Measurements from ENCODE around the gene FZR1. TPM values are rescaled to one million over a fixed set of nuclear protein-coding genes. Genes with fewer than 3 reads are reported as not detected.

The FZR1 gene
- polyA plus RNA-seq (ENCODE audit: insufficient read length in 3 of 3), result 10 to 100 TPM; 40.2 to 48.1 (median 47.1) TPM

DNA sequence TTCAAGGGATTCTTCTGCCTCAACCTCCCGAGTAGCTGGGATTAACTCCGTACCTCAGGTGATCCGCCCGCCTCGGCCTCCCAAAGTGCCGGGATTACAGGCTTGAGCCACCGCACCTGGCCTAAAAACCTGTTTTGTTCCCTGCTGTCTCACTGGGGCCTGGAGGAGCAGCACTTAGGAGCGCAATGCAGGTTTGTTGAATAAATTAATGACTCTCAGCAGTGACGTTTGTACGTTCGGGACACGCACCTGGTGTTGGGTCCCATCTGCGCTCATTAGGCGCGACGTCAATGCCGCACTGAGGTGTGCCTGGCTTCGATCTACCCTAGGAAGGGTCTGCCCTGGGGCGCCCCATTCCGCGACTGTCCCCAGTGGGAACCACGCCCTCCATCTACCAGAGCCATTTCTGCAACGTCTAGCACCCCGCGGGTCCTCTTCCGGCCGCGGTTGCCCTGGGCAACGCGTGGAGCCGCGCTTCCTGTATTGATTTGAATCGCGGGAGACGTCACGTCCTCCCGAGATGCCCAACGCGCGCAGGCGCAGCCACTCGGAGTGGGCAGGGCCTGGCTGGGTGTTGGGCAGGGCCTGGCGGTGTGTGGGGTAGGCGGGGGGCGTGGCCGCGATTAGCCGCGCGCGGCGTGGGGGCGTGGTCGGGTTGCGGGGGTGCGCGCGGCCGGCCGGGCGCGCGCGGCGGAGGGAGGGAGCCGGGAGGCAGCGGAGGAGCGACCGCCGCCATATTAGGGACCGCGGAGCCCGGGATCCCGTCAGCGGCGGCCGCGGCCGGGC lies at the start of gene FZR1:
Gene FZR1, plus strand, starts transcription at position 714 of the 786 bp plus-strand sequence. CDS start 16,679 bp downstream, outside the sequence.
- peak; percentile 92 to 97 (median 93) for DNase-seq (ENCODE audit: low read depth in 3 of 3, low spot score in 2 of 3)

DNA sequence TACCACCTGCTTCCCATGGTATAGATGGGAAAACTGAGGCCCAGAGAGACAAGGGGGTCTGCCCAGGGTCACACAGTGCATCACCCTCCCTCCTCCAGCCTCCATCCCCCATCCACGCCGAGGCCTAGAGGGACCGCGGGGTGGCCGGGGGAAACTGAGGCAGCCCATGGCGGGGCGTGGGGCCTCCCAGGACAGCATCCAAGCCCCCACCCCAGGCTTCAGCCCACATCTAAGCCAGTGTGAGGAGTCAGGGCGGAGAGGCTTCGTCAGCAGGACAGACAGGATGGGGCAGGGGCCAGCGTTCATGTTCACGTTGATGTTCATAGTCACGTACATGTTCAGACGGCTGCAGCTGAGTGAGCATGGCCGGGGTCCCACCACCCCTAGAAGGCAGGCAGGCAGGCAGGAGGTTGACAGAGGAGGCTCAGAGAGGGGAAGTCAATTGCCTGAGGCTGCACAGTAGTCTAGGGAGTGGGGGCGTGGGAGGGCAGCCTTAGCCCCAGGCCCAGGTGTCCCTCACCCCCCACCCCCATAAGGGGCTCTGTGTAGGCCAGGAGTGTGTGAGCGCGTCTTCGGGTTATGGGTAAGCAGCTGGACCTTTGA lies 49.1 kb upstream of the FZR1 start:
- DNase-seq (ENCODE audit: low read depth in 3 of 3, low spot score in 2 of 3), result no peak

DNA sequence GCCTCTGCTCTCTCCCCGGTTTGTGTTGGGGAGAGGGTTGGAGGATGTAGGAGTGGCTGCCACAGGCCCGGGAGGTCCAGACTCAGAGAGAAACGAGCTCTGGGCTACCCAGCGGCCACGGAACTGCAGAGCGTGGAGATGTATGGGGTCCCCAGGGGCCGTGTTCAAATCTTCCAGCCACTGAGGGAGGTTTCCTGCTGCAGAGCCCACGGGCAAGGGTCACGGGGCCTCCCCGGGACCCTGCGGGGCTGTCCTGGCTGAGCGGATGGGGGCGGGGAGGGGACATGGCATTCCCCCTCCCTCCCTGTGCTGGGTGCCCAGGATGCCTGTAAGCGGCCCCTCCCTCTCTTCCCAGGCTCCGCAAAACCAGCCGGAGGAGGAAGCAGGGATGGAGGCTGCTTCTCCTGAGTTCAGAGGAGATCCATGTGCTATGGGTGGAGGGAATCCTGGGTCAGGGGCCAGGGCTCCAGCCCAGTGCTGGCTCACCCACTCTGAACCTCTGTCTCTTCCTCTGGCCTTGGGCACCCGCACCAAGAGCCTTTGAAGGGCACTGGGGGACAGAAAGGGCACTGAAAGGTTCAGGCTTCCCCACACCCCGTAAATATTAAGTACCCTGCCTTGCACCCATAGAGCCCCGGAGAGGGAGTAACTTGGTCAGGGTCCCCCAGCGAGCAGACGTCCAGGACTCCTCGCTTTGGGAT lies 48.4 kb upstream of the FZR1 start:
- no peak for DNase-seq (ENCODE audit: low read depth in 3 of 3, low spot score in 2 of 3)

DNA sequence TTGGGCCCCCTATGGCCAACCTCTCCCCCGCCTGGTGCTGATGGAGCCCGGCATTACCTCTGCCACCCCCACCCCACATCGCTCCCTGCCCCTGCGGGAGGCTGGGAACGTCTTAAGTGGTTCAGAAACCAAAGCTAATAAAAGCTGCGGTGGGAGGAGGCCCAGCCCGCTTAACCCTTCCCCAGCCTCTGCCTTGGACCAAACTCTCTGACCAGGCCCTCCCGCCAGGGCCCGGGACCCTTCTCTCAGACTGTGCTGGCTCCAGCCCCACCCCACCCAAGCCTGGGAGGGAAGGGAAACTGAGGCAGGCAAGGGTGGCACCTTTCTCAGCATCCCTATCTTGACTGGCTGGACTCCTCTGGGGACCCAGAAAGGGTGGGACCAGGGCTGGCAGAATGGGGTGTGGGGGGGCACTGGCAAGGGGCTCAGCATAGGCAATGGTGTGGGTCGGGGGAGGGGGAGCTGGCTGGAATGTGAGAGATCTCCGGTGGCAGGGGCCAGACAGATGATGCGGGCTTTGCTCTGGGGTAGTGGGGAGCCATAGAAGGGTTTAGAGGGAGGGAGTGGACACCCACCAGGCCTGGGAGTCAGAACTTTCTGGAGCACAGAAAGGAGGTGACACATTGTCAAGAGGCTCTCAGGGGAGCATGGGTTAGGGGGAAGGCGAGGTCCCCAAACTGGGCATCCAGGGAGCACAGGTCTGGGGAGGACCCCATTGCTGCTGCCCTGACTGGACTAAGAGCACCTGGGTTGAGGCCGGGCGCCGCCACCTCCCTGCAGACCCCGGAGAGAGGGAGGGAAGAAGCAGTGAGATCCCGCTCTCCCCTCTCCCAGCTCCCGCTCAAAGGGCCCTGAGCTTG lies 47.7 kb upstream of the FZR1 start:
- DNase-seq (ENCODE audit: low read depth in 3 of 3, low spot score in 2 of 3), result no peak

DNA sequence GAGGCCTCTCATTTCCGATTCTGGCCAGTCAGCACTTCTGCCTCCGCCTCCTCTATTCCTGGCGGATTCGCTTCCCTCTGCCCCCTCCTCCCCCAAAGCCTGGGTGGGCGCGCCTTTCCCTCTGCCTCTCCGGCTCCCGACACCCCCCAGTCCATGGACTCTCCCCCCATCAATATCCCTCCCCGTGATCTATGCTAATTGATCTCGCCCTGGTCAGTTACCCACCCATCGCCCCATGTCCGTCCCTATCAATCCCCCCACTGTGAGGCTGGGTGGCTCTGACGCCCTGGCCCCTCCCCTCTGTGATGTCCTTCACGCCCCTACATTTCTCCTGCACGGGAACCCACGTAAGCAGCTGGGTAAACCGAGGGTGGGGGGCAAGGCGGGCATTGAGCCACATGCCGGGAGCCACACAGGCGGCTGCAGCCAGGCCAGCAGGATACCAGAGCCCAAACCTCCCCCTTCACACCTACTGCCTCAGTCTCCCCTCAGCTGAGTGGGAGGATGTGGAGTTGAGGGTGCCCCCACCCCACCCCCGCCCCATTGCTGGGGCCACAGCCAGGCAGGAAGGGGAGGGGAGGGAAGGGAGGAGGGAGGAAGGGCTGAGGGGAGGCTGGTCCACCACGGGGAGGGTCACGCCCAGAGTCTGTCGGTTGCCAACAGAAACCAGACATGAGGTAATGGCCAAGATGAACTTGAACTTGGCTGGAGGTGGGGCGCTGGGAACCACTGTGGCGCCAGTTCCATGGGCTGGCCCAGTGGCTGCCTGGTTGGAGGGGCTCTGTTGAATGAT lies 46.8 kb upstream of the FZR1 start:
- peak in 2 of 3 donors; percentile 75 to 80 for DNase-seq (ENCODE audit: low read depth in 3 of 3, low spot score in 2 of 3)

DNA sequence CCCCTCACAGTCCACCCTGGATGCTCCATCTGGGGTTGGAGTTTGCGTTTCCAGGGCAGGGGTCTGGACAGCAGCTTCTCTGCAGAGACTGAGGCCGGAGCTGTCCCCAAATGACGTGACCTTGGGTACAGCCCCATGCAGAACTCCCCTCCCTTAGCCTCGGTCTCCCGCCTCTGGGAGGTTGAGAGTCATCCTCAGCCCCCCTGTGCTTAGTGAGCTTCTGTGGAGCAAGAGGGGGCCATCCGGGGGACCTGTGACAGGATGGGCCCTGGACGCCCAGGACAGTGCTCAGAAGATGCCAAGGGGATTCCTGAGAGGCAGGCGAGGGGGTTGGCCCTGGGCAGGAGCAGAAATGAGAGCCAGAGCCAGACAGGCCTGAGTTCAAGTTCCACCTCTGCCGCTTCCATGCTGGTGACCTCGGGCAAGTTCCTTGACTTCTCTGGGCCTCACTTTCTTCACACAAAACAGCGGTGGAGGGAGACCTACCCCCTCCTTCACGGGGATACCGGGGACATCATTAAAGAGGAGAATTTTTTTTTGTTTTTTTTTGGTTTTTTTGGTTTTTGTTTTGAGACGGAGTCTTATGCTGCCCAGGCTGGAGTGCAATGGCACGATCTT lies 46.0 kb upstream of the FZR1 start:
- DNase-seq (ENCODE audit: low read depth in 3 of 3, low spot score in 2 of 3), result no peak

DNA sequence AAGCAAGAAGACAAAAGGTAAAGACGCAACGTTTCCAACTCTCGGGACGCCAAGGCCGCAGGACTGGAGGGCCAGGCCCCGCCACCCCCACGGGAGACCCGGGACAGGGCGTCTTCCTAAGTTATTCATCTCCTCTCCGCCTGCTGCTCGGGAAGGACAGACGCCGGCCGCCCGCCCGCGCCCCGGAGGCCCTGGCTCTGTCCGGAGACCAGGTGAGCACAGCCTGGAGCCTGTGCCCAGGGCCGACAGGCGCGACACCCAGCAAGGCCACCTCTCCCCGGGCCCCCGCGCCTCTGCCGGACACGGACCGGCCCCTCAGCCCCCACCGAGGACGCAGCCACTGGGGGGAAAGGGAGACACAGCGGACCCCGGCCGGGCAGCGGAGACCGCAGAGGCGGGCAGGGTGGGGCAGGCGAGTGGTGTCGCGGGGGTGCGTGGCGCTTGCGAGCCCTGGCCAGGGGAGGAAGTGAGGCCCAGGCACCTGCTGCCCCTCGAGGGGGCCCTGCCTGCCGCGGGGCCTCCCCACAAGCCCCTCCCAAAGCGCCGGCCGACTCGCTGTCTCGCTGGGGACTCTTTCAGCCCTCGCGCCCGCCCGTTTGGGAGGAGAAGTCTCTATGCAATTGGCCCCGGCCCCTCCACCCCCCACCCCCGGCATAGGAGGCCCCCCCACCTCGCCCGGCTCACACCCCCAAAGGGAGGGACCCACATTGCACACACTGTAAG lies 43.0 kb upstream of the FZR1 start:
- no peak for DNase-seq (ENCODE audit: low read depth in 3 of 3, low spot score in 2 of 3)

DNA sequence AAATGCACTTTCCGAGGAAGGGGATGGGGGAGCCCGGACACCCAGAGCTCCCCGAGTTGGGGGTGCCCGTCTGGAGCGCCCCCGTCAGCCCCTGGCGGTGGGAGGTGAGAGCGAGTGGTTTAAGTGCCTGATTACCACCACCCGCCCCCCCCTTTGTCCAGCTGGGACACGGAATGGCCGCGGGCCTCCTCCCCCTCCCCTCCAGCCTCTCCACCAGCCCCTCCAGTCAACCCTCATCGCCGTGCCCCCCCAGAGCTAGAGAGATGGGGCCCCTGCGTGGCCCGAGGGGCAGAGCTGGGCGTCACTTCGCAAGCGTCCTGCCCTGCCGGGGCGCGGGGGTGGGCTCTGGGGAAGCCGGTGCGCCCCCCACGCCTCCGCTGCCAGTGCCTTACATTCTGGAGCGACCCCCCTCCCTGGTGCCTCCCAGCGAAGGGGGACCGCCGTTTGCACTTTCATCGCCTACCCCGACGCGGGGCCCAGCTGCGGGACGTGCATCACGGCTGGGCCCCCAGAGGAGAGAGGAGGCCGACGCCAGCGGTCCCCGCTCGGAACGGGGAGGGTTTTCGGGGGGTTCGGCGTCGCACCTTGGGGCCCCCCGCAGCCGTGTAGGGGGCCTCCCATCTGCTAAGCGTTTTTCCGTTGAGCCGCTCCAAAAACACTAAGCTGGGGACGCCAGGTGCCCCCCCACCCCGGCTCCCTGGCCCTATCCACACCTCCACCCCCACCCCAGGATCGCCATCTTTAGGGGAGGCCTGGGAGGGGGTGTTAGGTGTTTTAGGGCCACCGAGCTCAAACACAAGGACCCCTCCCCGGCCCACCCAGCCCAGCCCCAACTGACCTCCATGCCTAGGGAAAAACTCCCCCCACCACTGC lies 42.2 kb upstream of the FZR1 start:
- no peak for DNase-seq (ENCODE audit: low read depth in 3 of 3, low spot score in 2 of 3)

DNA sequence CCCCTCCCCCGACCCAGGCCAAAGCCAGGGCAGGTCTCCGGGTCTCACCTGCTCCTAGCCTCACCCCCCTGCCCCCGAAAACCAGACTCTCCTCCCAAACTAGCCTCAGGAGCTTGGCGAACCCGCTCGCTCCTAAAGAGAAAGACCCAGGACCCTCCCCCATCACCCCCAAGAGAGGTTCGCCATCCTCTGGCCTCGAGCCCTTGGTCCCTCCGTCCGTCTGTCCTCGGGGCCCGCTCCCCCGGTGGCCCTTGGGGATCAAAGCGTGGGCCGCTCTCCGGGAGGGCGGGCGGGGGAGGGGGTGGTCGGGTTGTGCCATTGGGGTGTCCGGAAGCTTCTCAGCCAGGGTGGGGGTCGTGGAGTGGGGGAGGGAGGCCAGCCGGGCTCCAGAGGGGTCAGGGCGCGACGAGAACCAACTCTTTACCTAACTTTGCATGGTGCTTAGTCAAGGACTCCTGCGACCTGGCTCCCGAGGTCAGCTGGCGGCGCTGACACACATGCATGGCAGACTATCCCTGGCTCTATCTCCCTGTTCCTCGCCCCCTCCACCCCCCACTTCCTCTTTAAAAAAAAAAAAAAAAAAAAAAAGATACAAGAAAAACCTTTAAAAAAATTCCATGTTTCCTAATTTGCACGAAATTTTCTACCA lies 41.4 kb upstream of the FZR1 start:
- DNase-seq (ENCODE audit: low read depth in 3 of 3, low spot score in 2 of 3), result no peak

DNA sequence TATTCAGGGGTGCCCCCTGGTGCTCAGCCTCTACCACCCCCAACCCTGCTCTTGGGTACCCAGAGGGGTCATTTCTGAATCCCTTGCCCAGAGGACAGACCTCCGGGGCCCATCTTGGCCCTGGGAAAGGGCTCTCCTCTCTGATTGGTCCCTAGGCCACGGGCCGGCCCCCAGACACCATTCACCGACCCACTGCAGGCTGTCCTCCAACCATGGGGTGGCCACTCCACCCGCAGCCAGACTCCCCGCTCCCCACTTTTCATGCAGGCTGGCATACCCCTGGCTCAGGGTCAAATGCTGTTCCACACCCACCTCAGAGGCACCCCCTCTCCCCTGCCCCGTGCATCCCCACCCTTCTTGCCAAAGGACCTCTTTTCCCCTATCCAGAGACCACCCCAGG lies 40.6 kb upstream of the FZR1 start:
- no peak for DNase-seq (ENCODE audit: low read depth in 3 of 3, low spot score in 2 of 3)

DNA sequence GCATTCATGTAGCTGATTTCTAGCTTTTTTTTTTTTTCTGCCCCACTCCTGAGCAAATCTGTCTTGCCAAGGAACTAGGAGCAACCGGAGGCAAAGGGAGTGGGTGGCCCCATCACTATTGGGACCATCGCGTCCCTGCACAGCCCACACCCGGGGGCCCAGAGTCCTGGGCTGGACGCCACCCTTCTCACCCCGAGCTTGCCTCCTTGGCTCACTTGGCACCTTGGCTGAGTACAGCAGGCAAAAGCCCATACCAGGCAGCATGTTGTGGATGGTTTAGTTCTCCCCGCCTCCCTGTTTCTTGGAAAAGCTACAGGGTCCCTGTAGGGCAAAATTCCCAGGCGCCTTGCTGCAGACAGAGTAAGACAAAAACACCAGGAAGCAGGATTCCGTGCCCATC lies 39.5 kb upstream of the FZR1 start:
- no peak for DNase-seq (ENCODE audit: low read depth in 3 of 3, low spot score in 2 of 3)

DNA sequence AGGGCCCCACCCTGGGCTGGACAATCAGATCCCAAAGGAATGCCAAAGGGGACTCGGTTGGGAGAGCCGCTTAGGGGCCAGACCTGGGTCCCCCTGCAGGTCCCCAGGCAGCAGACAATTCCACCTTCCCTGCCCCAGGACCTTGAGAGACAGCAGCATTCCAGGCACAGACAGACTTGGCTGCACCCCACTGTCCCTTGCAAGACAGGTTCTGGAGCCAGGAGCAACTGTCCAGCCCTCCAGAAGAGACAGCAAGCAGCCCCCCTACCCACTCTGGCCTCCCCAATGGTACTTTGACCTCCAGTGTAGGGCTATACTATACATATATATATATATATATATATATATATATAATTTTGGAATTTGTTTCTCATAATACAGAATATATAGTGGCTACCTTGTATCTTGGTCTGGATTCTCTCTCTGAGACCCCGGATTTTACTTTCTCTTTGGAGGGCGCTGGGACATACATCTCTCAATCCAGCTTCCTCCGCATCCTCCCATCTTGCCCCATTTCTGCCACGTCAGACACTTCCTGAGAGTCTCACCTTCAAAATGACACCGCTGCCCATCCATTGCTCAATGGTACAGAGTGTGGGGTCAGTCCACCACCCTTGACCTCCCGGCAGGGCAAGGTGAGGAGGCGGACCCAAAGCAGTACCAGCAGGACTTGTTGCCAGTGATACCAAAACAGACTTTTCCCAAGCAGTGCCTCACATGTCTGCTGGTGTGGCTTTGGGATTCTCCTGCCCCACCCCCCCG lies 38.5 kb upstream of the FZR1 start:
- no peak for DNase-seq (ENCODE audit: low read depth in 3 of 3, low spot score in 2 of 3)

DNA sequence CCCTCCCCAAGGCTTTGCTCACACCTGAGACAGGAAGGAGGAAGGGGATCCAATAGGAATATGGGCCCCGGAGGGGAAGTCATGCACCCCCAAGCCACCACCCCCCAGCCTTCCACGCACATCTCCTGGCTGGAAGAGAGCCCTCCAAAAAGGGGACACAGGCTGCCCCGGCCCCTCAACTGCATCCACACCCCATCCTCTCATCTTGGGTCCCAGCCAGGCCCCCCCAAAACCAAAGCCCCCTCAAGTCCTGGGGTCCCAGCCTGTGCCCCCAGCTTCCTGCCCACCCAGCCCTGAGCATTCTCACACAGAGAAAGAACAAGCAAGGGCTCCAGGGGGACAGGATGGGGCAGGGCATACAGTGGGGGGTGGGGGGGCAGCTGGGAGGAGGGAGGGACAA lies 37.9 kb upstream of the FZR1 start:
- DNase-seq (ENCODE audit: low read depth in 3 of 3, low spot score in 2 of 3), result no peak

DNA sequence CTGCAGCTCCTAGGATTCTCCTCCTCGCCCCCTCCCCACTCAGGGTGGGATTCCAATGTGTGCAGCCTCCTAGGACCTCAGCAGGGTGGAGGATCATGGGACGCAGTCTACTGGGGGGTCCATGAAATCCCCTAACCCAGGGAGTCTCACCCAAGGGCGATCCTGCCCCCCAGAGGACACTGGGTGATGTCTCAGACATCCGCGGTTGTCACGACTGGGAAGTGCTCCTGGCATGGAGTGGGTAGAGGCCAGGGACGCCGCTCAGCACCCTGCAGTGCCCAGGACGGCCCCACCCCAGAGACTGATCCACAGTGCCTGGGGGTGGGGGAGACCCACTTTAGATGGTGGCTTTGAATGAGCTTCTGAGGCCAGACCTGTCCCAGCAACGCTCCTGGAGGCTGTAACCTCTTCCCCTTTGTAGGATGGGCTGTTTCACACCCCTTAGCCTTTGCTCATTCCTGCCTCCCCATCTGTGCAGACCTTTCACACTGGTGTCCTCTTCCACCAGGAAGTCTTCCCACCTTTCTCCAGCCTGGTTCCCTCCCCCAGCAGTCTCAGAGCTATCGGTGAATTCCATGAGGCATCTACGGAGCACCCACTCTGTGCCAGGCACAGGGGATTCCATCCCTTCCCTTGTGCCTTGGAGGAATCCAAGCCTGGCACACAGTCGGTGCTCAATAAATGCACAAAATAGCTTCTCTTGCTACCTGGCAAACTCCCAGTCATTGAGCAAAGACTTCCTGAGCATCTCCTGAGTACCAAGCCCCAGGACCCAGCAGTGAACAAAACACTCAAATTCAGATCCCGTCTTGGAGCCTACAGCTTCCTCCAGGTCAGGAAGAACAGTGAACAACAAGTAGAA lies 36.2 kb upstream of the FZR1 start:
- no peak for DNase-seq (ENCODE audit: low read depth in 3 of 3, low spot score in 2 of 3)

DNA sequence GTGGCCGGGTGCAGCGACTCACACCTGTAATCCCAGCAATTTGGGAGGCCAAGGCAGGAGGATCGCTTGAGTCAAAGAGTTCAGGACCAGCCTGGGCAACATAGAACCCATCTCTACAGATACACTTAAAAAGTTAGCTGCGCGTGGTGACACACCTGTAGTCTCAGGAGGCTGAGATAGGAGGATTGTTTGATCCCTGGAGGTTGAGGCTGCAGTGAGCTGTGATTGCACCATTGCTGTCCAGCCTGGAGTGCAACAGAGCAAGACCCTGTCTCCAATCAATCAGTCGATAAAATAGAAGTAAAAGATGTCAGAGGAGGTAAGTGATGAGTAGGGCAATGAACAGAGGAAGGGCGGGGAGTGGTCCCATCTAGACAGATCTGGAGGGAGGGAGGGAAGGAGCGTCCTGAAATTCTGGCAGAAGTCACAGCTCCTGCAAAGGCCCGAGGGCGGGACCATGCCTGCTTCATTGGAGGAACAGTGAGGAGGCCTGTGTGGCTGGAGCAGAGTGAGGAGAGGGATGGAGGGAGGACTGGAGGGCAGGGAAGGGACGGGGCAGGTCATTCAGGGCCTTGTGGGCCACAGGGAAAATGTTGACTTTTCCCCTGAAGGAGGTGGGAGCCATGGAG lies 35.5 kb upstream of the FZR1 start:
- no peak for DNase-seq (ENCODE audit: low read depth in 3 of 3, low spot score in 2 of 3)

All from right renal cortex interstitium (tissue), 3 donors.